Iris pigment epithelial cell (primary cell): ENCODE data around the gene GUCY1A1.

Experiments
- DNase-seq: peaks from one replicate; pipeline ENCODE4 v3.0.0-alpha.2; 2011; ENCODE audit warnings: low read depth

GUCY1A1 gene

GRCh38 chr4:155738548-155738947 lies 71.9 kb downstream of the GUCY1A1 start:
- DNase-seq: peak; percentile 83

GRCh38 chr4:155741546-155741945 lies 74.9 kb downstream of the GUCY1A1 start:
- no peak for DNase-seq

- DNase-seq: no peak
Measured at GRCh38 chr4:155742310-155743015, 75.8 kb downstream of the GUCY1A1 start.

GRCh38 chr4:155745984-155746383 lies 79.3 kb downstream of the GUCY1A1 start:
- DNase-seq: peak; percentile 87

GRCh38 chr4:155748039-155748438 lies 81.4 kb downstream of the GUCY1A1 start:
- no peak for DNase-seq

- no peak for DNase-seq
Measured at GRCh38 chr4:155749041-155749440, 82.4 kb downstream of the GUCY1A1 start.

GRCh38 chr4:155751569-155751968 lies 84.9 kb downstream of the GUCY1A1 start:
- DNase-seq: no peak

GRCh38 chr4:155757745-155758265 lies 91.2 kb downstream of the GUCY1A1 start:
- DNase-seq: no peak

GRCh38 chr4:155758481-155759371 lies 92.1 kb downstream of the GUCY1A1 start, which contains the start of gene GUCY1B1:
GUCY1B1 (plus strand) TSS chr4:155759021; CDS start chr4:155759141, 120 bp downstream.
- DNase-seq: peak; percentile 97

GRCh38 chr4:155759372-155760252 lies 93.0 kb downstream of the GUCY1A1 start:
- peak; percentile 39 for DNase-seq

- no peak for DNase-seq
Measured at GRCh38 chr4:155761047-155761446, 94.4 kb downstream of the GUCY1A1 start.

- DNase-seq: no peak
Measured at GRCh38 chr4:155761916-155762315, 95.3 kb downstream of the GUCY1A1 start.

- peak; percentile 46 for DNase-seq
Measured at GRCh38 chr4:155762334-155762733, 95.7 kb downstream of the GUCY1A1 start.

- DNase-seq: no peak
Measured at GRCh38 chr4:155763551-155763950, 96.9 kb downstream of the GUCY1A1 start.

- DNase-seq: no peak
Measured at GRCh38 chr4:155765149-155765548, 98.5 kb downstream of the GUCY1A1 start.

- DNase-seq: no peak
Measured at GRCh38 chr4:155766622-155767021, 100.0 kb downstream of the GUCY1A1 start.

GRCh38 chr4:155768370-155768769 lies 101.7 kb downstream of the GUCY1A1 start:
- no peak for DNase-seq

GRCh38 chr4:155769090-155769489 lies 102.4 kb downstream of the GUCY1A1 start:
- DNase-seq: peak; percentile 36

GRCh38 chr4:155772459-155773195 lies 106.0 kb downstream of the GUCY1A1 start:
- DNase-seq: no peak

- DNase-seq: no peak
Measured at GRCh38 chr4:155773196-155773800, 106.7 kb downstream of the GUCY1A1 start.

GRCh38 chr4:155774033-155774432 lies 107.4 kb downstream of the GUCY1A1 start:
- no peak for DNase-seq
